ENCODE data around the gene ZNF689. TPM values are rescaled to one million over a fixed set of nuclear protein-coding genes. Genes with fewer than 3 reads are reported as not detected.

ZNF689 gene
- total and polyA plus RNA-seq, 2 of the 13 experiments (the other 11 are each of a cell fraction or from before 2014, with no cell fraction given): 9.7 to 19.5 TPM

DNA sequence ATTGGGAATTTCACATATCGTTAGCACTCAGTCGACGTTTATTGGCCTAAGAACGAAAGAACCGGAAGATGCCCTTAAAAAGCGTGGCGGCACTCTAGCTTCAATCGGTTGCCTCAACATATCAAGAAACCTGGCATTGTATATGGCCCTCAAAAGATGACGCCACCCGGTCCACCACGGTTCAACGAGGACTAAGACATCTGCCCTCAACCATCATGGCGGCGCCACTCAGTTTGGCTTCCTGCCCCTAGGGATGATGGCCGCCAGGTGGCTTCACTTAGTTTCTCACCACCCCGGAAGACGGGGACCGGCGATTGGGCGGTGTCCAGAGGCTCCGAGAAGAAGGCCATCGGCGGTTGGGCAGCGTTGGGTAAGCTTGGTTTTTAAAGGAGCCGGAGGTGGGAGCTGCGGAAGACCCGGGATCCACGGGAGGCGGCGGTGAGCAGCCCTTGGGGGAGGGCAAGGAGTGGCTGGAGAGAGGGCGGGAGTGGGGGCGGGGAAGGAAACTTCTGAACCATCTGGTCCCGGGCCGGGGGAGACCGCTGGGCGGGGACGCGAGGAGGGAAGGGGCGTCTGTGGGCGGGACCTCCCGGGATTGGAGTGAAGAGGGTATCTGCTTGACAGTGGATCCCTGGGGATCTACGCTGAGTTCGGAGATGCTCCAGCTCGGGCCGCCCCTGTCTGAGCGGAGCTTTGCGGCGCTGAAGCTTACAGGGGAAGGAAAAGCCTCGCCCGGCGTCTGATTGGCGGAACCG, 40.4 kb upstream of the ZNF689 start, which contains the start of gene PRR14 (continued):
- TF ChIP-seq, protein P1, sequence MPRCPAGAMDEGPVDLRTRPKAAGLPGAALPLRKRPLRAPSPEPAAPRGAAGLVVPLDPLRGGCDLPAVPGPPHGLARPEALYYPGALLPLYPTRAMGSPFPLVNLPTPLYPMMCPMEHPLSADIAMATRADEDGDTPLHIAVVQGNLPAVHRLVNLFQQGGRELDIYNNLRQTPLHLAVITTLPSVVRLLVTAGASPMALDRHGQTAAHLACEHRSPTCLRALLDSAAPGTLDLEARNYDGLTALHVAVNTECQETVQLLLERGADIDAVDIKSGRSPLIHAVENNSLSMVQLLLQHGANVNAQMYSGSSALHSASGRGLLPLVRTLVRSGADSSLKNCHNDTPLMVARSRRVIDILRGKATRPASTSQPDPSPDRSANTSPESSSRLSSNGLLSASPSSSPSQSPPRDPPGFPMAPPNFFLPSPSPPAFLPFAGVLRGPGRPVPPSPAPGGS (CRISPR knock-in tag; IDR thresholded peaks at IDR 0.05): no peak; the same call in 1 of the 2 replicates
- TF ChIP-seq, protein P2, sequence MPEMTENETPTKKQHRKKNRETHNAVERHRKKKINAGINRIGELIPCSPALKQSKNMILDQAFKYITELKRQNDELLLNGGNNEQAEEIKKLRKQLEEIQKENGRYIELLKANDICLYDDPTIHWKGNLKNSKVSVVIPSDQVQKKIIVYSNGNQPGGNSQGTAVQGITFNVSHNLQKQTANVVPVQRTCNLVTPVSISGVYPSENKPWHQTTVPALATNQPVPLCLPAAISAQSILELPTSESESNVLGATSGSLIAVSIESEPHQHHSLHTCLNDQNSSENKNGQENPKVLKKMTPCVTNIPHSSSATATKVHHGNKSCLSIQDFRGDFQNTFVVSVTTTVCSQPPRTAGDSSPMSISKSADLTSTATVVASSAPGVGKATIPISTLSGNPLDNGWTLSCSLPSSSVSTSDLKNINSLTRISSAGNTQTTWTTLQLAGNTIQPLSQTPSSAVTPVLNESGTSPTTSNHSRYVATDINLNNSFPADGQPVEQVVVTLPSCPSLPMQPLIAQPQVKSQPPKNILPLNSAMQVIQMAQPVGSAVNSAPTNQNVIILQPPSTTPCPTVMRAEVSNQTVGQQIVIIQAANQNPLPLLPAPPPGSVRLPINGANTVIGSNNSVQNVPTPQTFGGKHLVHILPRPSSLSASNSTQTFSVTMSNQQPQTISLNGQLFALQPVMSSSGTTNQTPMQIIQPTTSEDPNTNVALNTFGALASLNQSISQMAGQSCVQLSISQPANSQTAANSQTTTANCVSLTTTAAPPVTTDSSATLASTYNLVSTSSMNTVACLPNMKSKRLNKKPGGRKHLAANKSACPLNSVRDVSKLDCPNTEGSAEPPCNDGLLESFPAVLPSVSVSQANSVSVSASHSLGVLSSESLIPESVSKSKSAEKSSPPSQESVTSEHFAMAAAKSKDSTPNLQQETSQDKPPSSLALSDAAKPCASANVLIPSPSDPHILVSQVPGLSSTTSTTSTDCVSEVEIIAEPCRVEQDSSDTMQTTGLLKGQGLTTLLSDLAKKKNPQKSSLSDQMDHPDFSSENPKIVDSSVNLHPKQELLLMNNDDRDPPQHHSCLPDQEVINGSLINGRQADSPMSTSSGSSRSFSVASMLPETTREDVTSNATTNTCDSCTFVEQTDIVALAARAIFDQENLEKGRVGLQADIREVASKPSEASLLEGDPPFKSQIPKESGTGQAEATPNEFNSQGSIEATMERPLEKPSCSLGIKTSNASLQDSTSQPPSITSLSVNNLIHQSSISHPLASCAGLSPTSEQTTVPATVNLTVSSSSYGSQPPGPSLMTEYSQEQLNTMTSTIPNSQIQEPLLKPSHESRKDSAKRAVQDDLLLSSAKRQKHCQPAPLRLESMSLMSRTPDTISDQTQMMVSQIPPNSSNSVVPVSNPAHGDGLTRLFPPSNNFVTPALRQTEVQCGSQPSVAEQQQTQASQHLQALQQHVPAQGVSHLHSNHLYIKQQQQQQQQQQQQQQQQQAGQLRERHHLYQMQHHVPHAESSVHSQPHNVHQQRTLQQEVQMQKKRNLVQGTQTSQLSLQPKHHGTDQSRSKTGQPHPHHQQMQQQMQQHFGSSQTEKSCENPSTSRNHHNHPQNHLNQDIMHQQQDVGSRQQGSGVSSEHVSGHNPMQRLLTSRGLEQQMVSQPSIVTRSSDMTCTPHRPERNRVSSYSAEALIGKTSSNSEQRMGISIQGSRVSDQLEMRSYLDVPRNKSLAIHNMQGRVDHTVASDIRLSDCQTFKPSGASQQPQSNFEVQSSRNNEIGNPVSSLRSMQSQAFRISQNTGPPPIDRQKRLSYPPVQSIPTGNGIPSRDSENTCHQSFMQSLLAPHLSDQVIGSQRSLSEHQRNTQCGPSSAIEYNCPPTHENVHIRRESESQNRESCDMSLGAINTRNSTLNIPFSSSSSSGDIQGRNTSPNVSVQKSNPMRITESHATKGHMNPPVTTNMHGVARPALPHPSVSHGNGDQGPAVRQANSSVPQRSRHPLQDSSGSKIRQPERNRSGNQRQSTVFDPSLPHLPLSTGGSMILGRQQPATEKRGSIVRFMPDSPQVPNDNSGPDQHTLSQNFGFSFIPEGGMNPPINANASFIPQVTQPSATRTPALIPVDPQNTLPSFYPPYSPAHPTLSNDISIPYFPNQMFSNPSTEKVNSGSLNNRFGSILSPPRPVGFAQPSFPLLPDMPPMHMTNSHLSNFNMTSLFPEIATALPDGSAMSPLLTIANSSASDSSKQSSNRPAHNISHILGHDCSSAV (CRISPR knock-in tag; IDR thresholded peaks at IDR 0.05; ENCODE audit: borderline replicate concordance): no peak
- TF ChIP-seq, protein P3, sequence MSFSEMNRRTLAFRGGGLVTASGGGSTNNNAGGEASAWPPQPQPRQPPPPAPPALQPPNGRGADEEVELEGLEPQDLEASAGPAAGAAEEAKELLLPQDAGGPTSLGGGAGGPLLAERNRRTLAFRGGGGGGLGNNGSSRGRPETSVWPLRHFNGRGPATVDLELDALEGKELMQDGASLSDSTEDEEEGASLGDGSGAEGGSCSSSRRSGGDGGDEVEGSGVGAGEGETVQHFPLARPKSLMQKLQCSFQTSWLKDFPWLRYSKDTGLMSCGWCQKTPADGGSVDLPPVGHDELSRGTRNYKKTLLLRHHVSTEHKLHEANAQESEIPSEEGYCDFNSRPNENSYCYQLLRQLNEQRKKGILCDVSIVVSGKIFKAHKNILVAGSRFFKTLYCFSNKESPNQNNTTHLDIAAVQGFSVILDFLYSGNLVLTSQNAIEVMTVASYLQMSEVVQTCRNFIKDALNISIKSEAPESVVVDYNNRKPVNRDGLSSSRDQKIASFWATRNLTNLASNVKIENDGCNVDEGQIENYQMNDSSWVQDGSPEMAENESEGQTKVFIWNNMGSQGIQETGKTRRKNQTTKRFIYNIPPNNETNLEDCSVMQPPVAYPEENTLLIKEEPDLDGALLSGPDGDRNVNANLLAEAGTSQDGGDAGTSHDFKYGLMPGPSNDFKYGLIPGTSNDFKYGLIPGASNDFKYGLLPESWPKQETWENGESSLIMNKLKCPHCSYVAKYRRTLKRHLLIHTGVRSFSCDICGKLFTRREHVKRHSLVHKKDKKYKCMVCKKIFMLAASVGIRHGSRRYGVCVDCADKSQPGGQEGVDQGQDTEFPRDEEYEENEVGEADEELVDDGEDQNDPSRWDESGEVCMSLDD (CRISPR knock-in tag; IDR thresholded peaks at IDR 0.05; ENCODE audit: borderline replicate concordance): no peak
- TF ChIP-seq SMARCE1 (IDR thresholded peaks at IDR 0.05; ENCODE audit: borderline replicate concordance) (no peak), ZNF264 (CRISPR knock-in tag; IDR thresholded peaks at IDR 0.05) (peak; percentile 13; the same call in 1 of the 2 replicates), WIZ (CRISPR knock-in tag; IDR thresholded peaks at IDR 0.05) (0 out of 2 replicates have a peak, but pooled peaks have one; percentile 16), MTF2 (CRISPR knock-in tag; IDR thresholded peaks at IDR 0.05; ENCODE audit: borderline replicate concordance) (no peak), ZNF138 (CRISPR knock-in tag; IDR thresholded peaks at IDR 0.05; ENCODE audit: low read depth) (no peak; the same call in 1 of the 2 replicates), RNF2 (conservative IDR thresholded peaks at IDR 0.05; ENCODE audit: low read depth) (no peak), ZNF777 (CRISPR knock-in tag; IDR thresholded peaks at IDR 0.05) (no peak), KDM5A (IDR thresholded peaks at IDR 0.05; ENCODE audit: borderline replicate concordance, low read length) (peak; percentile 47; the same call in 1 of the 2 replicates), TBP (CRISPR knock-in tag; IDR thresholded peaks at IDR 0.05) (no peak), ZNF747 (CRISPR knock-in tag; IDR thresholded peaks at IDR 0.05; ENCODE audit: borderline replicate concordance) (no peak; the same call in 1 of the 2 replicates), HIVEP1 (CRISPR knock-in tag; IDR thresholded peaks at IDR 0.05) (0 out of 2 replicates have a peak, but pooled peaks have one; percentile 18)
- TF ChIP-seq, protein P4, sequence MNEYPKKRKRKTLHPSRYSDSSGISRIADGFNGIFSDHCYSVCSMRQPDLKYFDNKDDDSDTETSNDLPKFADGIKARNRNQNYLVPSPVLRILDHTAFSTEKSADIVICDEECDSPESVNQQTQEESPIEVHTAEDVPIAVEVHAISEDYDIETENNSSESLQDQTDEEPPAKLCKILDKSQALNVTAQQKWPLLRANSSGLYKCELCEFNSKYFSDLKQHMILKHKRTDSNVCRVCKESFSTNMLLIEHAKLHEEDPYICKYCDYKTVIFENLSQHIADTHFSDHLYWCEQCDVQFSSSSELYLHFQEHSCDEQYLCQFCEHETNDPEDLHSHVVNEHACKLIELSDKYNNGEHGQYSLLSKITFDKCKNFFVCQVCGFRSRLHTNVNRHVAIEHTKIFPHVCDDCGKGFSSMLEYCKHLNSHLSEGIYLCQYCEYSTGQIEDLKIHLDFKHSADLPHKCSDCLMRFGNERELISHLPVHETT (CRISPR knock-in tag; conservative IDR thresholded peaks at IDR 0.05): no peak; the same call in 1 of the 2 replicates

All from HepG2 (cell line).